ENCODE results near the gene ALDH1A3. TPM values are rescaled to one million over a fixed set of nuclear protein-coding genes. Genes with fewer than 3 reads are reported as not detected.

ALDH1A3 gene
- total RNA-seq, result 1.0 TPM
- polyA plus RNA-seq, result 7.8 TPM
- long read RNA-seq, donor 1, result 0 reads
- long read RNA-seq, donor 2, result 0 reads
- long read RNA-seq, donor 3, result 0 reads
- long read RNA-seq, donor 4, result 0 reads
- long read RNA-seq, donor 5, partial matches to known transcripts, result 0 of 1 reads
- long read RNA-seq, donor 5, other reads (novel, unspliced or antisense), result 0 of 1 reads
- long read RNA-seq, donor 6, result 0 reads
- long read RNA-seq, donor 7, result 0 reads
- long read RNA-seq, donor 8, result 0 reads
- long read RNA-seq, donor 9, result 0 reads
- long read RNA-seq, donor 10, partial matches to known transcripts, result 0 of 2 reads
- long read RNA-seq, donor 10, other reads (novel, unspliced or antisense), result 0 of 2 reads

GRCh38 chr15:100879464-100880138 is at the start of gene ALDH1A3:
Gene ALDH1A3 (plus strand): TSS chr15:100879831. CDS start chr15:100879908, 77 bp downstream.
- no peaks in the 10 kb centered on the region for H3K4me1 ChIP-seq (ENCODE audit: control insufficient read depth in 2 of 2, insufficient read depth in 2 of 2, low read length in 2 of 2)
- H3K36me3 ChIP-seq (ENCODE audit: control insufficient read depth in 2 of 2, insufficient read depth in 2 of 2, low read length in 1 of 2), result no peaks in the 10 kb centered on the region
- peak within 1 kb of the TSS in 1 of 2 donors; percentile 40 for H3K4me3 ChIP-seq (ENCODE audit: low read length in 2 of 2)
- no peaks in the 10 kb centered on the region for H3K9me3 ChIP-seq (ENCODE audit: control insufficient read depth in 2 of 2, insufficient read depth in 1 of 2, low read length in 1 of 2)
- DNase-seq (ENCODE audit: low read depth in 6 of 9, low spot score in 9 of 9), result no peak
- WGBS, result 2% methylated on average over 90 of the region's 93 CpGs
- peaks cover 55 to 71% of the 10 kb centered on the region in 2 donors for H3K27me3 ChIP-seq (ENCODE audit: control insufficient read depth in 2 of 2, insufficient read depth in 1 of 2, low read length in 1 of 2)
- H3K27ac ChIP-seq (ENCODE audit: low read depth in 1 of 2, low read length in 1 of 2), result no peak within 1 kb of the TSS

GRCh38 chr15:100831467-100831866 is 48.2 kb upstream of the ALDH1A3 start:
- Histone ChIP-seq H3K27me3 (ENCODE audit: control insufficient read depth in 2 of 2, insufficient read depth in 1 of 2, low read length in 1 of 2) (no peaks in the 10 kb centered on the region), H3K4me3 (ENCODE audit: low read length in 2 of 2) (no peak overlapping the region)

GRCh38 chr15:100832149-100832942 is 47.3 kb upstream of the ALDH1A3 start:
- no peaks in the 10 kb centered on the region for H3K9me3 ChIP-seq (ENCODE audit: control insufficient read depth in 2 of 2, insufficient read depth in 1 of 2, low read length in 1 of 2)
- WGBS, result 96% methylated on average over 9 of the region's 9 CpGs
- H3K4me1 ChIP-seq (ENCODE audit: control insufficient read depth in 2 of 2, insufficient read depth in 2 of 2, low read length in 2 of 2), result no peaks in the 10 kb centered on the region
- H3K36me3 ChIP-seq (ENCODE audit: control insufficient read depth in 2 of 2, insufficient read depth in 2 of 2, low read length in 1 of 2), result no peaks in the 10 kb centered on the region
- no peak overlapping the region for H3K4me3 ChIP-seq (ENCODE audit: low read length in 2 of 2)
- DNase-seq (ENCODE audit: low read depth in 6 of 9, low spot score in 9 of 9), result no peak
- H3K27me3 ChIP-seq (ENCODE audit: control insufficient read depth in 2 of 2, insufficient read depth in 1 of 2, low read length in 1 of 2), result no peaks in the 10 kb centered on the region
- no peak overlapping the region for H3K27ac ChIP-seq (ENCODE audit: low read depth in 1 of 2, low read length in 1 of 2)

More at GRCh38 chr15:100831467-100831866, 48.2 kb upstream of the ALDH1A3 start:
- 92% methylated on average over 5 of the region's 5 CpGs for WGBS
- Histone ChIP-seq H3K9me3 (ENCODE audit: control insufficient read depth in 2 of 2, insufficient read depth in 1 of 2, low read length in 1 of 2) (no peaks in the 10 kb centered on the region), H3K36me3 (ENCODE audit: control insufficient read depth in 2 of 2, insufficient read depth in 2 of 2, low read length in 1 of 2) (no peaks in the 10 kb centered on the region), H3K27ac (ENCODE audit: low read depth in 1 of 2, low read length in 1 of 2) (no peak overlapping the region), H3K4me1 (ENCODE audit: control insufficient read depth in 2 of 2, insufficient read depth in 2 of 2, low read length in 2 of 2) (no peaks in the 10 kb centered on the region)
- DNase-seq (ENCODE audit: low read depth in 6 of 9, low spot score in 9 of 9), result no peak

- WGBS, result 80% methylated on average over 11 of the region's 11 CpGs
- DNase-seq (ENCODE audit: low read depth in 6 of 9, low spot score in 9 of 9), result no peak
- no peak overlapping the region for H3K27ac ChIP-seq (ENCODE audit: low read depth in 1 of 2, low read length in 1 of 2)
- H3K4me3 ChIP-seq (ENCODE audit: low read length in 2 of 2), result no peak overlapping the region
- H3K4me1 ChIP-seq (ENCODE audit: control insufficient read depth in 2 of 2, insufficient read depth in 2 of 2, low read length in 2 of 2), result no peaks in the 10 kb centered on the region
- H3K36me3 ChIP-seq (ENCODE audit: control insufficient read depth in 2 of 2, insufficient read depth in 2 of 2, low read length in 1 of 2), result no peaks in the 10 kb centered on the region
- no peaks in the 10 kb centered on the region for H3K9me3 ChIP-seq (ENCODE audit: control insufficient read depth in 2 of 2, insufficient read depth in 1 of 2, low read length in 1 of 2)
- H3K27me3 ChIP-seq (ENCODE audit: control insufficient read depth in 2 of 2, insufficient read depth in 1 of 2, low read length in 1 of 2), result no peaks in the 10 kb centered on the region
Measured at GRCh38 chr15:100833417-100834389, 45.9 kb upstream of the ALDH1A3 start.

GRCh38 chr15:100834731-100835130 is 44.9 kb upstream of the ALDH1A3 start:
- no peaks in the 10 kb centered on the region for H3K27me3 ChIP-seq (ENCODE audit: control insufficient read depth in 2 of 2, insufficient read depth in 1 of 2, low read length in 1 of 2)
- no peaks in the 10 kb centered on the region for H3K9me3 ChIP-seq (ENCODE audit: control insufficient read depth in 2 of 2, insufficient read depth in 1 of 2, low read length in 1 of 2)
- WGBS, result 77% methylated on average over 3 of the region's 3 CpGs
- no peaks in the 10 kb centered on the region for H3K36me3 ChIP-seq (ENCODE audit: control insufficient read depth in 2 of 2, insufficient read depth in 2 of 2, low read length in 1 of 2)
- no peak overlapping the region for H3K4me3 ChIP-seq (ENCODE audit: low read length in 2 of 2)
- H3K27ac ChIP-seq (ENCODE audit: low read depth in 1 of 2, low read length in 1 of 2), result no peak overlapping the region
- H3K4me1 ChIP-seq (ENCODE audit: control insufficient read depth in 2 of 2, insufficient read depth in 2 of 2, low read length in 2 of 2), result no peaks in the 10 kb centered on the region
- no peak for DNase-seq (ENCODE audit: low read depth in 6 of 9, low spot score in 9 of 9)

GRCh38 chr15:100835636-100836035 is 44.0 kb upstream of the ALDH1A3 start:
- no peaks in the 10 kb centered on the region for H3K27me3 ChIP-seq (ENCODE audit: control insufficient read depth in 2 of 2, insufficient read depth in 1 of 2, low read length in 1 of 2)
- no peaks in the 10 kb centered on the region for H3K9me3 ChIP-seq (ENCODE audit: control insufficient read depth in 2 of 2, insufficient read depth in 1 of 2, low read length in 1 of 2)
- 93% methylated on average over 5 of the region's 5 CpGs for WGBS
- H3K36me3 ChIP-seq (ENCODE audit: control insufficient read depth in 2 of 2, insufficient read depth in 2 of 2, low read length in 1 of 2), result no peaks in the 10 kb centered on the region
- no peak overlapping the region for H3K4me3 ChIP-seq (ENCODE audit: low read length in 2 of 2)
- H3K4me1 ChIP-seq (ENCODE audit: control insufficient read depth in 2 of 2, insufficient read depth in 2 of 2, low read length in 2 of 2), result no peaks in the 10 kb centered on the region
- H3K27ac ChIP-seq (ENCODE audit: low read depth in 1 of 2, low read length in 1 of 2), result no peak overlapping the region
- DNase-seq (ENCODE audit: low read depth in 6 of 9, low spot score in 9 of 9), result no peak

- Histone ChIP-seq H3K27me3 (ENCODE audit: control insufficient read depth in 2 of 2, insufficient read depth in 1 of 2, low read length in 1 of 2) (no peaks in the 10 kb centered on the region), H3K9me3 (ENCODE audit: control insufficient read depth in 2 of 2, insufficient read depth in 1 of 2, low read length in 1 of 2) (no peaks in the 10 kb centered on the region), H3K4me3 (ENCODE audit: low read length in 2 of 2) (no peak overlapping the region), H3K4me1 (ENCODE audit: control insufficient read depth in 2 of 2, insufficient read depth in 2 of 2, low read length in 2 of 2) (no peaks in the 10 kb centered on the region), H3K36me3 (ENCODE audit: control insufficient read depth in 2 of 2, insufficient read depth in 2 of 2, low read length in 1 of 2) (no peaks in the 10 kb centered on the region), H3K27ac (ENCODE audit: low read depth in 1 of 2, low read length in 1 of 2) (no peak overlapping the region)
- DNase-seq (ENCODE audit: low read depth in 6 of 9, low spot score in 9 of 9), result no peak
- 93% methylated on average over 5 of the region's 5 CpGs for WGBS
Measured at GRCh38 chr15:100836501-100836900, 43.1 kb upstream of the ALDH1A3 start.

- 94% methylated on average over 3 of the region's 3 CpGs for WGBS
- H3K36me3 ChIP-seq (ENCODE audit: control insufficient read depth in 2 of 2, insufficient read depth in 2 of 2, low read length in 1 of 2), result no peaks in the 10 kb centered on the region
- no peaks in the 10 kb centered on the region for H3K4me1 ChIP-seq (ENCODE audit: control insufficient read depth in 2 of 2, insufficient read depth in 2 of 2, low read length in 2 of 2)
- no peaks in the 10 kb centered on the region for H3K9me3 ChIP-seq (ENCODE audit: control insufficient read depth in 2 of 2, insufficient read depth in 1 of 2, low read length in 1 of 2)
- no peak for DNase-seq (ENCODE audit: low read depth in 6 of 9, low spot score in 9 of 9)
- no peak overlapping the region for H3K27ac ChIP-seq (ENCODE audit: low read depth in 1 of 2, low read length in 1 of 2)
- no peak overlapping the region for H3K4me3 ChIP-seq (ENCODE audit: low read length in 2 of 2)
- H3K27me3 ChIP-seq (ENCODE audit: control insufficient read depth in 2 of 2, insufficient read depth in 1 of 2, low read length in 1 of 2), result no peaks in the 10 kb centered on the region
Measured at GRCh38 chr15:100841426-100841825, 38.2 kb upstream of the ALDH1A3 start.

Measured in thymus (tissue), 14 donors.